ENCODE data around the gene GTSE1. TPM values are rescaled to one million over a fixed set of nuclear protein-coding genes. Genes with fewer than 3 reads are reported as not detected.

Gene GTSE1
- total RNA-seq, 1 donor from 2014 or later = 29.7 TPM

- H3K27me3 Mint-ChIP-seq (ENCODE audit: insufficient read depth, low read depth) = peaks cover 9% of the 10 kb centered on the region
- Histone ChIP-seq H4K20me1 (ENCODE audit: low read depth) (no peaks in the 10 kb centered on the region), H3K9me3 (ENCODE audit: low read depth) (no peaks in the 10 kb centered on the region), H3K79me2 (ENCODE audit: low read depth) (no peaks in the 10 kb centered on the region), H2AFZ (replicated peaks) (no peak overlapping the region), H3K4me3 (no peak overlapping the region), H3K9ac (no peak overlapping the region), H3K36me3 (no peaks in the 10 kb centered on the region), H3K4me2 (no peak overlapping the region), H3F3A (ENCODE audit: low read depth) (peaks cover 5% of the 10 kb centered on the region), H3K4me1 (peaks cover 3% of the 10 kb centered on the region), H3K27ac (no peak overlapping the region), H3K27me3 (no peaks in the 10 kb centered on the region)
- peaks cover 16% of the 10 kb centered on the region for H3K4me1 Mint-ChIP-seq
- H3K4me3 Mint-ChIP-seq = no peak overlapping the region
- H3K9me3 Mint-ChIP-seq = no peaks in the 10 kb centered on the region
- no peak overlapping the region for H3K27ac Mint-ChIP-seq
- DNase-seq (ENCODE audit: low spot score) = no peak
- peaks cover 5% of the 10 kb centered on the region for H3K36me3 Mint-ChIP-seq
- TF ChIP-seq EZH2 (IDR thresholded peaks at IDR 0.05) (no peak), EZH2phosphoT487 (IDR thresholded peaks at IDR 0.05) (no peak)
- TF ChIP-seq, protein P1, sequence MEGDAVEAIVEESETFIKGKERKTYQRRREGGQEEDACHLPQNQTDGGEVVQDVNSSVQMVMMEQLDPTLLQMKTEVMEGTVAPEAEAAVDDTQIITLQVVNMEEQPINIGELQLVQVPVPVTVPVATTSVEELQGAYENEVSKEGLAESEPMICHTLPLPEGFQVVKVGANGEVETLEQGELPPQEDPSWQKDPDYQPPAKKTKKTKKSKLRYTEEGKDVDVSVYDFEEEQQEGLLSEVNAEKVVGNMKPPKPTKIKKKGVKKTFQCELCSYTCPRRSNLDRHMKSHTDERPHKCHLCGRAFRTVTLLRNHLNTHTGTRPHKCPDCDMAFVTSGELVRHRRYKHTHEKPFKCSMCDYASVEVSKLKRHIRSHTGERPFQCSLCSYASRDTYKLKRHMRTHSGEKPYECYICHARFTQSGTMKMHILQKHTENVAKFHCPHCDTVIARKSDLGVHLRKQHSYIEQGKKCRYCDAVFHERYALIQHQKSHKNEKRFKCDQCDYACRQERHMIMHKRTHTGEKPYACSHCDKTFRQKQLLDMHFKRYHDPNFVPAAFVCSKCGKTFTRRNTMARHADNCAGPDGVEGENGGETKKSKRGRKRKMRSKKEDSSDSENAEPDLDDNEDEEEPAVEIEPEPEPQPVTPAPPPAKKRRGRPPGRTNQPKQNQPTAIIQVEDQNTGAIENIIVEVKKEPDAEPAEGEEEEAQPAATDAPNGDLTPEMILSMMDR (IDR thresholded peaks at IDR 0.05) = no peak
Observed at GRCh38 chr22:46290843-46291785, 5.6 kb upstream of the GTSE1 start.

DNA sequence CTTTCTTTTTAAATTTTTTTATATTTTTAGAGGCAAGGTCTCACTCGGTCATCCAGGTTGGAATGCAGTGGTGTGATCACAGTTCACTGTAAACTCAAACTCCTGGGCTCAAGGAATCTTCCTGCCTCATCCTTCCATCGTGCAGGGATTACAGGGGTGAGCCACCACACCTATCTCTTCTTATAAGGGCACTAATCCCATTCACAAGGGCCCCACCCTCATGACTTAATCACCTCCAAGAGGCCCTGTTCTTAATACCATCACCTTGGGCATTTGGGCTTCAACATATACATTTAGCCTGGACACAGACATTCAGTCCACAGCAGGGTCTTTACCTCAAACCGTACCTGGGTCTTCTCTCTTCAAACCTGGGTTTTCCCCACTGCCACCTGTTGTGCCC lies 4.5 kb upstream of the GTSE1 start:
- H3K4me1 ChIP-seq = peaks cover 5% of the 10 kb centered on the region
- H3K27ac ChIP-seq = no peak overlapping the region
- no peaks in the 10 kb centered on the region for H3K9me3 ChIP-seq (ENCODE audit: low read depth)
- no peaks in the 10 kb centered on the region for H3K36me3 ChIP-seq
- no peak overlapping the region for H3K9ac ChIP-seq
- no peak overlapping the region for H3K4me3 Mint-ChIP-seq
- H3K4me3 ChIP-seq = no peak overlapping the region
- TF ChIP-seq EZH2 (IDR thresholded peaks at IDR 0.05) (no peak), EZH2phosphoT487 (IDR thresholded peaks at IDR 0.05) (no peak)
- TF ChIP-seq, protein P1 (IDR thresholded peaks at IDR 0.05) = no peak
- H3F3A ChIP-seq (ENCODE audit: low read depth) = peaks cover 9% of the 10 kb centered on the region
- no peak overlapping the region for H3K4me2 ChIP-seq
- H3K36me3 Mint-ChIP-seq = peaks cover 5% of the 10 kb centered on the region
- H3K9me3 Mint-ChIP-seq = no peaks in the 10 kb centered on the region
- peaks cover 21% of the 10 kb centered on the region for H3K4me1 Mint-ChIP-seq
- H3K27me3 ChIP-seq = no peaks in the 10 kb centered on the region
- DNase-seq (ENCODE audit: low spot score) = no peak
- H4K20me1 ChIP-seq (ENCODE audit: low read depth) = no peaks in the 10 kb centered on the region
- peaks cover 9% of the 10 kb centered on the region for H3K27me3 Mint-ChIP-seq (ENCODE audit: insufficient read depth, low read depth)
- peaks cover 2% of the 10 kb centered on the region for H3K79me2 ChIP-seq (ENCODE audit: low read depth)
- no peak overlapping the region for H3K27ac Mint-ChIP-seq
- no peak overlapping the region for H2AFZ ChIP-seq (replicated peaks)

- Mint-ChIP-seq H3K27ac (no peak overlapping the region), H3K9me3 (no peaks in the 10 kb centered on the region), H3K36me3 (peaks cover 5% of the 10 kb centered on the region), H3K4me3 (no peak overlapping the region), H3K4me1 (peaks cover 26% of the 10 kb centered on the region), H3K27me3 (ENCODE audit: insufficient read depth, low read depth) (peaks cover 9% of the 10 kb centered on the region)
- Histone ChIP-seq H3K4me2 (no peak overlapping the region), H3F3A (ENCODE audit: low read depth) (peaks cover 9% of the 10 kb centered on the region), H2AFZ (replicated peaks) (no peak overlapping the region), H3K9ac (no peak overlapping the region), H3K4me3 (no peak overlapping the region), H3K36me3 (no peaks in the 10 kb centered on the region), H3K79me2 (ENCODE audit: low read depth) (peaks cover 7% of the 10 kb centered on the region), H3K4me1 (peaks cover 7% of the 10 kb centered on the region), H3K27ac (no peak overlapping the region), H3K27me3 (no peaks in the 10 kb centered on the region), H4K20me1 (ENCODE audit: low read depth) (no peaks in the 10 kb centered on the region), H3K9me3 (ENCODE audit: low read depth) (no peaks in the 10 kb centered on the region)
- DNase-seq (ENCODE audit: low spot score) = no peak
- no peak for TF ChIP-seq EZH2phosphoT487 (IDR thresholded peaks at IDR 0.05)
- no peak for TF ChIP-seq EZH2 (IDR thresholded peaks at IDR 0.05)
- TF ChIP-seq, protein P1 (IDR thresholded peaks at IDR 0.05) = no peak
Observed at GRCh38 chr22:46292732-46293131, 3.9 kb upstream of the GTSE1 start.
